SIG-M5 treated with dmso at 0.1 percent for 504 hours (cell line): ENCODE results near the gene SLC22A7.
"Not testable (repeated sequence)": the region's sequence is repeated elsewhere in the genome, so short reads cannot be mapped to it uniquely, and the experiment has no call there.

Experiments
- DNase-seq: peaks from one replicate; lab custom pipeline; 2025; ENCODE audit not compliant: unreplicated experiment; lab: John Stamatoyannopoulos, UW

The SLC22A7 gene

DNA sequence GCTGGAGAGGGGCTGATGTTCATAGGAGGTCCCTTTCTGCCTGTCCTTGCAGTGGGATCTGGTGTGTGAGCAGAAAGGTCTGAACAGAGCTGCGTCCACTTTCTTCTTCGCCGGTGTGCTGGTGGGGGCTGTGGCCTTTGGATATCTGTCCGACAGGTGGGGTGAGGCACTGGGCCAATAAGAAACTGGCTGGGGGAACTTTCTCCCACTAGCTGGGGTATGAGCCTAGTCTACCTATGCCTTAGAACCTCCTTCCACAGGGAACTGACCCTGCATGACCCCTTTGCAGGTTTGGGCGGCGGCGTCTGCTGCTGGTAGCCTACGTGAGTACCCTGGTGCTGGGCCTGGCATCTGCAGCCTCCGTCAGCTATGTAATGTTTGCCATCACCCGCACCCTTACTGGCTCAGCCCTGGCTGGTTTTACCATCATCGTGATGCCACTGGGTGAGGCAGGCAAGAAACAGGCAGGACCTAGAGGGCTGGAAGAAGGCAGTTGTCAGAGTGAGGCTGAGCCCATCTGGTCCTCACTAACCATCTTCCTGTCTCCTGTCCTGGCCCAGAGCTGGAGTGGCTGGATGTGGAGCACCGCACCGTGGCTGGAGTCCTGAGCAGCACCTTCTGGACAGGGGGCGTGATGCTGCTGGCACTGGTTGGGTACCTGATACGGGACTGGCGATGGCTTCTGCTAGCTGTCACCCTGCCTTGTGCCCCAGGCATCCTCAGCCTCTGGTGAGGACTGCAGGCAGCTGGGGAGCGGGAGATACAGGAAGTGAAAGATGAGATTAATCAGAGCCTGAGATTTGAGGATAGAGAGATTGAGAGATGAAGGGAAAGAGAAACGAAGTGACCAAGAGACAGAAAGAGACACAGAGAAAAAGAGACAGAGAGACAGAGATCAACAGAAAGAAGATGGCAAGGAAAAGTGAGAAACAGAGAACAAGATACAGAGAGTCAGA, 1.6 kb downstream of the SLC22A7 start:
- no peak for DNase-seq

DNA sequence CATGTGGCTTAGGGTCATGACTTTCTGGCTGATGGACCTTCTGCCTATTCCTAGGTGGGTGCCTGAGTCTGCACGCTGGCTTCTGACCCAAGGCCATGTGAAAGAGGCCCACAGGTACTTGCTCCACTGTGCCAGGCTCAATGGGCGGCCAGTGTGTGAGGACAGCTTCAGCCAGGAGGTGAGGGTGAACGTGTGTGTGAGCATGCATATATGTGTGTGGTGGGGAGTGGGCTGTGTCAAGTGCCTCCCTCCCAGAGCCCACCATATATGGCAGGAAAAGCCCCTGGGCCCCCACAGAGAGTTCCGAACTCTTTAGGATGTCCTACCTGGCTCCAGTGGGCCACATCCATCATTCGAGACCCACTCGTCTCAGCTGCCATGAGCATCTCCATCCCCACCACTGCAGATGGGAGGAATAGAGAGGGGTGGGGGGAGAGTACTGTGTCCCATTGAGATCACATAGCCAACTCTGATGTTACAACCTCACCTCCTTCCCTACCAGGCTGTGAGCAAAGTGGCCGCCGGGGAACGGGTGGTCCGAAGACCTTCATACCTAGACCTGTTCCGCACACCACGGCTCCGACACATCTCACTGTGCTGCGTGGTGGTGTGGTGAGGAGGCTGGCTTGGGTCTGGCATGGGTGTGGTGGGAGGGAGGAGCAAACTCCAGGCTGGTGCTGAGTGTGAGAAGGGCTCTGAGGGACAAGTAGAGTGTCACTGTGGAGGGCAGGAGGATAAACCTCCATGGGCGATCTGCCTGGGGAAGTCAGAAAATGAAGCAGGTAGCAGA, 3.2 kb downstream of the SLC22A7 start:
- no peak for DNase-seq

DNA sequence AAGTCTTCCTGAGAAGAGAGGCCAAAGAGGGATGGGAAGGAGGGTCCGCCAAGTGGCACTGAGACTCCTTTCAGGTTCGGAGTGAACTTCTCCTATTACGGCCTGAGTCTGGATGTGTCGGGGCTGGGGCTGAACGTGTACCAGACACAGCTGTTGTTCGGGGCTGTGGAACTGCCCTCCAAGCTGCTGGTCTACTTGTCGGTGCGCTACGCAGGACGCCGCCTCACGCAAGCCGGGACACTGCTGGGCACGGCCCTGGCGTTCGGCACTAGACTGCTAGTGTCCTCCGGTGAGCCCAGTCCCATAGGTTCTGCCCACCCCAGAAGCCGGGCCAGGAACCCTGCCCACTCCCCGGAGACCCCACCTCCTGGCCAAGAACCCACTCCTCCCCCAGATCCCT, 4.1 kb downstream of the SLC22A7 start:
- DNase-seq = no peak

DNA sequence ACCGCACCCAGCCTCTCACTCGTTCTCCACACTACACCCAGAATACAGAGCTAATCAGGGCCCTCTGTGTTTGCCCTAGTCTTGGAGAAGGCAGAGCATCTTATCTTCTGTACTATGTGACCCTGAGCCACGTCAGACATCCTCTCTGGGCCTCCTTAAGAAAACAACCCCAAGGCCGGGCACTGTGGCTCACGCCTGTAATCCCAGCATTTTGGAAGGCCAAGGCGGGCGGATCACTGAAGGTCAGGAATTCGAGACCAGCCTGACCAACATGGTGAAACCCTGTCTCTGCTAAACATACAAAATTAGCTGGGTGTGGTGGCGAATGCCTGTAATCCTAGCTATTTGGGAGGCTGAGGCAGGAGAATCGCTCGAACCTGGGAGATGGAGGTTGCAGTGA, 4.9 kb downstream of the SLC22A7 start:
- not testable (repeated sequence) for DNase-seq

DNA sequence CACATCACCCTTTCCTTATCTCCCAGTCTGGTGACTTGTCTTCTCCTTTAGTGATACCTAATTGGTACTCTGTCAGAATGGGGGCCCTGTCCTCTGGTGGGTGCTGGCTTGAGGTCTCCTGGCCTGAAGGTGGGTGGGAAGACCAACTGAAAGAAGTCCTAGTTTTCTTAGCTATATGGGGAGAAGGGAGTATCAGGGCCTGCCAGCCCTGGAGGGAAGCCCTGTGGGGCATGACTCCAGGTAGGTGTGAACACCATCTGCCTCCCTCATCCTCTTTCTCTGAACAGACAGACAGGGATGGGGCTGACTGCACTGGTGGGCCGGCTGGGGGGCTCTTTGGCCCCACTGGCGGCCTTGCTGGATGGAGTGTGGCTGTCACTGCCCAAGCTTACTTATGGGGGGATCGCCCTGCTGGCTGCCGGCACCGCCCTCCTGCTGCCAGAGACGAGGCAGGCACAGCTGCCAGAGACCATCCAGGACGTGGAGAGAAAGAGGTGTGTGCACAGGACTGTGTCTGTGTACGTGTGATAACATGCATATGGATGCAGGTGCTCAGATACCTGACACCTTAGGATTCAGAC, 5.8 kb downstream of the SLC22A7 start:
- DNase-seq = no peak

DNA sequence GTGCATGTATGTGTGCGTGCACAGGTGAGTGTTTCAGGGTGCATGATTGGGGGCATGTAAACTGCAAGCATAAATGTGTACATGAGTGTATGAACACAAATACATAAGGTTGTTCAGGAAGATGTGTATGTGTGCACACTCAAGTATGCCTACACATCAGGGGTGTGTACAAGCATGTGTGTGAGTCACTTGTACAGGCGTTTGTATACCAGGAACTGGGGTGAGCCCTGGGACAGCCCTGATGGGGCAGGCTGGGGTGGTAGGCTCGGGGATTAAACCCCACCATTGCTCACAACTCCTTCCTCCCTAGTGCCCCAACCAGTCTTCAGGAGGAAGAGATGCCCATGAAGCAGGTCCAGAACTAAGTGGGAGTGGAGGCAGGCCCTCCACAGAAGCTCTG, 6.3 kb downstream of the SLC22A7 start:
- no peak for DNase-seq

DNA sequence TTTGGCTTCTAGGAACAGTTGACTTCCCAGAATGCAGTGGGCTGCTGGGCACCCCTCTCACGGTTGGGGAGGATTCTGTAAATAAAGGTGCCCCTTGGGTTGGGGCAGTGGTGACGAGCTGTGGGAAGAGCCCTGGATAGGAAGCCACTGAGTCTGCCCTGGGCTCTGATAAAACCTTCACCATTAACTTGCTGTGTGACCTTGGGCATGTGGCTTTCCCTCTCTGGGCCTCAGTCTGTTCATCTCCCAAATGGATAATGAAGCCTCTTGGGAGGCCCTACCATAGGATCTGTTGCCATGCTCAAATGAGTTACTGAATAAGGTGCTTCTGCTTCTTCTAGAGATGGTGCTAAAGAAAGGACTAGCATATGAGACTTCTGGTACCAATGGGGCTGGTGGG, 6.8 kb downstream of the SLC22A7 start:
- DNase-seq = no peak

DNA sequence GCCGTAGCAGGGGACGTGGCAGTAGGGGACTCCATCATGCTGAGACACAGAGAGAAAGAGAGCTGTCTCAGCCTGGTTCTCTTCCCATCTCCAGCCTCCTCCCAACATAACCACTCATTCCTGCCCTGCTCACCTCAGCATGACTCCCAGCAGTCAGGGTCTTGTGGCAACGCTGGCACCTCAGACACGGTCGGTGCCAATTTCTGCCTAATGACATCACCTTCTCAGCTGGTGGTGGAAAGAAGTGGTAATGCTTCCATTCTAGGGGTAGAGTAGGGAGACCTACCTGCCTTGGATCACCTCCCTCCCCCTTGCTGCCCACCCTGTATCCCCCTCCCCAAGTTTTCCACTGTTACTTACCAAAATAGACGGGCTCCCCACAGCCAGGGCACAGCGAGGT, 8.0 kb downstream of the SLC22A7 start:
- DNase-seq = no peak

DNA sequence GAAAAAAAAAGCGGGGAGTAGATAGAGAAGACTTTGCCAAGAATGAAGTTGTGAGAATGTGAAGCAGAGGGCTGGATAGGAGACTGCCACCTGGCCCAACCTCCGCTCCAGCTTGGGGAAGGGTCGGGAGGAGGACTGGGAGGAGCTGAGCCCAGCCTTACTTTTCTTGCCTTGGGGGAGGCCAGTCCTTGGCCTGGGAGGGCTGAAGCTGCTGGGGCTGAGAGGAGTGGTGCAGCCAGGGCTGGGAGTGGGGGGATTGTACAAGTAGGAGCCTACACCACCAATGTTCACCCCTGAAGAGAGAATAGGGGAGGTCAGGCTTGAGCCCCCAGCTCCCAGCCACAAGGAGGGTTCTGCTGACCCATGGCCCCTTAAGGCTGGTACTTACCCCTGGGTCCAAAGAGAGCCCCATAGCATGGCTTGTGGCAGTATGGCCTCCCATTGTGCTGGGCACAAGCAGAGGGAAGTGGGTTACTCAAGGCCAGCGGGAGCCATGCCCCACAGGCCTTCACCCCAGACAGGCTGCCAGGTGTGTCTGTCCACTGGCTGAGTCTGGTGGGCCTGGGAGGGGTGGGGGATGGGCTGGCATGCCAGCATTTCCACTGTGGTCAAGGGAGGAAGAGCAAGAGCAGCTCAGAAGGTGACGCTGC, 9.5 kb downstream of the SLC22A7 start:
- no peak for DNase-seq

DNA sequence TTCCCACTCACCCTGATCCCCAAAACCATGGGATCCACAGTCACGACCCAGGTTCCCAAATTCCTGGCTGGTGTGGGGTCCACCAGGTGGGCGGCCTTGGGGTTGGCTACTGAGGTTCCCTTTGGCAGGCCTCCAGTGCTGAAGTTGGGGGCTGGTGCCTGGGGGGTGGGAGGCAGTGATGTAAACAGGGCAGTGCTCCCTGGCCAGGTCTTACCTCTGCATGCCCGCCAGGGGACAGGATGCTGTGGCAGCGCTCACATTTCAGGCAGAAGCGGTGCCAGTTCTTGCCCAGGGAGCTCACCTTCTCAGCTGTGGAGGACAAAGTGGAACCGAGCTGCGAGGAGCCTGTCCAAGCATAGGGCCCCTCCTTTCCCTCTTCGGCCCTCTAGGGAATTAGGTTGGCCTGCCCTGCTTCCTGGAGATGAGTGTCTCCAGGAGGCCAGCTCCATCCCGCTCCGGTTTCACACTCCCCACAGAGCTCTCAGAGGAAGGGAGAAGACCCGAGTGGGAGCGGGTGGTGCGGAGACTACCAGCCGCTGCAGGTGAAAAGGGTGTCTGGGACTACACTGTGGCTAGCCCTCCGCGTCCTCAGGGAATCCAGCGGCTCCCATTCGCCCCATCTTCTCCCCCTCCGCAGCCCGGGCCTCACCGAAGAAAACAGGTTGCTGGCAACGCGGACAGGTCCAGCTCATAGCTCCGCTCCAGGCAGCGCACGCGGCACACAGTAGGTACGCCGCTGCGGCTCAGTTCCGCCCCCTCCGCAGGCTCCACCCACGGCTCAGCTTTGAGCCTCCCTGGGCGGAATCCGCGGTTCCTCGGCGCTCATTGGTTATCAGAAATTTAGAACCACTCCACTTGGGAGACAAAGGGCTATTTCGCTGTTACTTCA, 10.3 kb downstream of the SLC22A7 start, which contains the start of gene CRIP3:
TSS of gene CRIP3 (minus strand) at position 726 of the 889 bp plus-strand sequence. CDS start at position 692, 34 bp downstream.
- DNase-seq = no peak

DNA sequence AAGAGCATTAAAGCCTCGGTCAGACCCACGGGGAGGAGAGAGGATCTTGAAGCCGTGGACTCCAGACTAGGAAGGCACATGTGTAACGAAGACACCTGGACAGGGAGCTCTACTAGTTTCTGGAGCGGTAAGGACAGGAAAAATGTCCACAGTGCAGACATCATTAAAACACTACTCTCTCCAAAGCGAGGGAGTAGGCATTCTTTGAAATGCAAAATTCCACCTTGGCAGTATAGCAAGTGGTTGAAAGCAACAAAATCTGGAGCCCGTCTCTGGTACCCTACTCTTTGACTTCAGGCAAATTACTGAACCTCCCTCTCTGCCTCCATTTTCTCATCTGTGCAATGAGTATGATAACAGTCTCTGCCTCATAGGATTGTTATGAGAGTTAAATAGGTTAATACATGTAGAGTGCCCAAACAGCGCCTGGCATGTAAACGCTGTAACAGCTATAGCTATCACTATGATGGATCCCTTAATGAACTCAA, 11.0 kb downstream of the SLC22A7 start:
- no peak for DNase-seq

DNA sequence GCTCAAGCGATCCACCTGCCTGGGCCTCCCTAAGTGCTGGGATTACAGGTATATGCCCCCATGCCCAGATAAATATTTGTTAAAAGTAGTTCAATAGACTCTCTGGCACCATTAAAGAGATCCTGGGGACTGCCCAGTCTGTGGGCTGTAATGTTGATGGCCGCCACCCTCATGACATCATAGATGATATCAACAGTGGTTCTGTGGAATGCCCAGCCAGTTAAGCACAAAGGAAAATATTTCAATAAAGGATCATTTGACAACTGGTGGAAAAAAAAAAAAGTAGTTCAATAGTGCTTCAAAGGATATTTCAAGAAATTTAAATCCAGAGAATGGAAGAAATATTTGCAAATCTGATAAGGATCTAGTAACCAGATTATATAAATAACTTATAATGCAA, 12.1 kb downstream of the SLC22A7 start:
- no peak for DNase-seq

DNA sequence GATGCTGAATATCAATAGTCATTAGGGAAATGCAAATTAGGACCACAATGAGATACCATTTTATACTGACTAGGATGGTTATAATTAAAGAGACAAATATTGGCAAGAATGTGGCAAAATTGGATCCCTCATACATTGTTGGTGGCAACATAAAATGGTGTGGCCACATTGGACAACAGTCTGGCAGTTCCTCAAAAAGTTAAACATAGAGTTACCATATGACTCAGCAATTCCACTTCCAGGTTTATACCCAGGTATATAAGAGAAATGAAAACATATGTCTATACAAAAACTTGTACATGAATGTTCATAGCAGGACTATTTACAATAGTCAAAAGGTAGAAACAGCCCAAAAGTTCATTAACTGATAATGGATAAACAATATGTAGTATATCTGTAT, 12.6 kb downstream of the SLC22A7 start:
- DNase-seq = peak; percentile 55

DNA sequence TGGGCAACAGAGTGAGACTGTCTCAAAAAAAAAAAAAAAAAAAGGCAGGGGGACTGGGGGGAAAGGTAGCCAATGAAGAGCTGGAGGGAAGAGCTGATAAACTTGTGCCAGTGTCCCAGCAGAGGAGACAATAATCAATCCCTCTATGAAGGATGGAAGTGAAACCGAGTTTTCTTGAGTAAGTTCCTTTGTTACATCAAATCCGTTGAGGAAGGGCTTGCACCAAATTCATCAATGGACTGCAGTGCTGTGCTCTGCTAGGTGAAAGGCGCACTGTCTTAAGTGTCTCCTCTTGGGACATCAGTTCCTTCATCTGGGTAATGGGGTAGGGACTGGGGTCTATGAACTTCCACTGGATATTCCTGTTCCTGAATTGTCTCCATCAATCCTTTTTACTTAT, 13.6 kb downstream of the SLC22A7 start:
- peak; percentile 80 for DNase-seq

DNA sequence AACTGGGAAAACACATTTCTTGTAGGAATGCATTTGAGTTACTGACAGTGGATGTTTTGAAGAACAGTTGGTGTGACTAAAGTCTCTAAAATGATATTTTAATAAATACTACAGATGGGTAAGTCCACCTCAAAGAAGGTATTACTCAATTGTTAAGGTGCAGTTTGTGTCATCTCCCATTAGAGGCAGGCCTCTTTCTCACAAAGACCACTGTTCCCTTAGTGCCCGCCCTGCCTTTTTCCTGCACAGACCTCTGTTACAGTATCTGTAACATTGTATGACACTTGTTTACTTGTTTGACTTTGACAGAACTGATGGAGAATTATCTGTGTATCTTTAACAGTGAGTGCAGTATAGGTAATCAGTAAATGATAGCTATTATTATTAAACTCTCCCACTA, 15.8 kb downstream of the SLC22A7 start:
- no peak for DNase-seq

DNA sequence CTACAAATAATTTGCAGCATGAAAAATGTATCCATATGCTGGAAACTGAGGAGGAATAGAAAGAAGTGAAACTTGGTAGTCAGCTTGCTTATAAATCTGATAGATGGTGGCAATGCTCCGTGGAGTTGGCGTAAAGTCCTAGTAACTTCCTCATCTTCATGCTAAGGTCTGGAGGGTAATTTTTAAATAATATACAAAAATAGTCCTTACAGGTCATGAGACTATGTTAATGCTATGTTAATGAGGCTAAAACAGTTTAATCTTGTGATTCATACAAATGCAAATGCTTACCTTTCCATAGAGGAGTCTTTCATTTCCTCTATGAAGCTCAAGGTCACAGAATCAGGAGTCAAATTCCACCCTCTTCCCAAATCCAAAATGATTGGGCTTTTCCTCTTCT, 20.0 kb downstream of the SLC22A7 start:
- DNase-seq = no peak

DNA sequence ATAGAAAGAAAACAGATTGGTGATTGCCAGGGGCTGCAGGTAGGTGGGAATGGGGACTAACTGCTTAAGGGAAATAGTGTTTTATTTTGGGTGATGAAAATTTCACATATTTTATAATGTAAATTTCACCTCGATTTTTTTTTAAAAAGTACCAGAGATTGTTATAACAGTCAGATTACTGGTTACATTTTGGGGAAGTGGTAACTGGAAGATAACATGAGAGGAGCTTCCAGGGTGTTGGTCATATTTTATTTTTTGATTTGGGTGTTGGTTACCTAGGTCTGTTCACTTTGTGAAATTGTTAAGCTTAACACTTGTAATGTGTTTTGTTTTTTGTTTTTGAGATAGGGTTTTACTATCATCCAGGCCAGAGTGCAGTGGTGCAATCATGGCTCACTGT, 27.8 kb downstream of the SLC22A7 start:
- DNase-seq = no peak

DNA sequence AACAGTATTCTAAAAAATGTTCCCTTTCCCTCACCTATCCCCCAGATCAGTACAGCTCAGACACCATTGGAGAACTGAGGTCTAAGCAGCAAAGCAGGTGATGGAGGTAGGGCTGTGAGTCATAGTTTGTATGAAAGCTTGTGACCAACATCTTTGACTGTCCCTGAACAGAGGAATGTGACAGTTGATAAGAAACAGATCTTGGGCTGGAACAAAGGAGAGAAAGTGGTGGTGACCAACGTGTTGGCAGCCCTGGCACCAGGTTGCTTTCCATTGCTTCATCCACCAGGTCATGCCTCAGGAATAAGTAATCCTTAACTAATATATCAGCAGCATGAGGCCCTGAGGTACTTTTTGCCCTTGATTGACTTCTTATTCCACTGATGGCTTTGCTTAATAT, 30.5 kb downstream of the SLC22A7 start:
- DNase-seq = no peak

DNA sequence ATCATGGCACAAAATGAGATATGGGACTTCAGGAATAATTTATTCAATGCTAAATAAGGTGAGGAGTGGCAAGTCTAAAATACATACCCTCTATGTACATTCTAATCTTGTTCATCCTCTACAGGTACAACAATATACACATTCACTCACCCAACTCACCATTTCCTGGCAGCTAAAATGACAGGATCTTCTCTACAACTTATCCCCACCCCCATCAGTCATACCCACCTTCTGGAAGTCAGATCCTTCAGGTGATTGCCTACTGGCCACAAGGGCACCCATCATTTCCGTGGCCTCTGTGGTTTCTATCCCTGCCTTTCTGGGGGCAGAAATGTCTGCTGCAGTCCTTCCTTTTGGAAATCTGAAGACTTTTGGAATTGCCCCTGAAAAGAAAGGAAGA, 33.4 kb downstream of the SLC22A7 start:
- no peak for DNase-seq

DNA sequence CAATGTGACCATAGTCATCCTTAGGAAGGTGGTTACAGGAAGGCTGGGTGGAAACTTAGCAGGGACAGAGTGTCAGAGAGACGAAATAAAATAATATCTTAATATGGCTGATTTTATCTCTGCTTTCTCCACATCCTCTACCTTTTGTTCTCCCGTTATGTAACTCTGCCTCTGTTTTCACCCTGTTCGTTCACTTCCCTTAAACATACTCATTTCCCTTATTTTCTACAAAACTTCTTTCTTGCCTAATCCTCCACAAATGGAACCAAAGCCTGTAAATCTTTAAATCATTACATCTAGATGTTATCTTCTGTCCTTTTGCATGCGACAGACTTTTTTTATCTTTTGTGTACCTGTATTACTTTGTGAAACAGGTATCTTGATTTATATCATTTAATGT, 33.8 kb downstream of the SLC22A7 start:
- DNase-seq = peak; percentile 85
